HepG2 (cell line): ENCODE data around the gene SRP9. TPM values are rescaled to one million over a fixed set of nuclear protein-coding genes. Genes with fewer than 3 reads are reported as not detected.

Source experiments
- ARNT ChIP-seq: fragments of 450-650 bp; IDR thresholded peaks from 2 replicates; pipeline ENCODE4 v1.6.1; 2017
- CEBPB ChIP-seq: IDR thresholded peaks from 2 replicates; pipeline ENCODE4 v1.6.1; 2011; ENCODE audit warnings: low read depth, low read length, improper control_type of control experiment, borderline replicate concordance
- CREM ChIP-seq, 2 experiments: sonication (generic) in 1 of 2; formaldehyde crosslinking in 1 of 2; IDR thresholded peaks; 2 replicates each; pipeline versions ENCODE4 v1.4.0 to v1.6.1; 2016 to 2020; ENCODE audit warnings: antibody characterized with exemption in 1 of 2, mild to moderate bottlenecking in 1 of 2, missing genetic modification reagents in 1 of 2
- CSRNP1 ChIP-seq: sonication (generic); formaldehyde crosslinking; IDR thresholded peaks from 2 replicates; pipeline ENCODE4 v1.8.1; 2023; ENCODE audit warnings: mild to moderate bottlenecking, missing genetic modification reagents
- KLF12 ChIP-seq: sonication (generic); formaldehyde crosslinking; IDR thresholded peaks from 2 replicates; pipeline ENCODE4 v1.4.0; 2020; ENCODE audit warnings: missing genetic modification reagents, borderline replicate concordance
- MNT ChIP-seq: fragments of 450-650 bp; IDR thresholded peaks from 2 replicates; pipeline ENCODE4 v1.6.1; 2016
- MYNN ChIP-seq: sonication (generic); formaldehyde crosslinking; IDR thresholded peaks from 2 replicates; pipeline ENCODE4 v1.4.0; 2020; ENCODE audit warnings: mild to moderate bottlenecking, low read depth, missing genetic modification reagents
- NCOA2 ChIP-seq: sonication (generic); formaldehyde crosslinking; IDR thresholded peaks from 2 replicates; pipeline ENCODE4 v1.8.0; 2022; ENCODE audit warnings: inconsistent platforms
- RELA ChIP-seq: sonication (generic); formaldehyde crosslinking; IDR thresholded peaks from 2 replicates; pipeline ENCODE4 v1.4.0; 2020; ENCODE audit warnings: missing genetic modification reagents
- TEAD3 ChIP-seq: optimal IDR thresholded peaks from 2 replicates; pipeline ENCODE3; 2016; ENCODE audit warnings: borderline replicate concordance
- TIGD3 ChIP-seq: sonication (generic); formaldehyde crosslinking; IDR thresholded peaks from 2 replicates; pipeline ENCODE4 v1.5.1; 2020; ENCODE audit warnings: mild to moderate bottlenecking, missing genetic modification reagents, borderline replicate concordance
- ZNF609 ChIP-seq: sonication (generic); formaldehyde crosslinking; IDR thresholded peaks from 2 replicates; pipeline ENCODE4 v1.4.0; 2020; ENCODE audit warnings: mild to moderate bottlenecking, missing genetic modification reagents, borderline replicate concordance
- ZNF691 ChIP-seq: sonication (generic); formaldehyde crosslinking; IDR thresholded peaks from 2 replicates; pipeline ENCODE4 v1.4.0; 2020; ENCODE audit warnings: missing genetic modification reagents, low read depth, mild to moderate bottlenecking, borderline replicate concordance
- ZNF710 ChIP-seq: sonication (generic); formaldehyde crosslinking; IDR thresholded peaks from 2 replicates; pipeline ENCODE4 v1.5.0; 2020; ENCODE audit warnings: mild to moderate bottlenecking, missing genetic modification reagents, borderline replicate concordance
- ZNF792 ChIP-seq: IDR thresholded peaks from 2 replicates; pipeline ENCODE4 v1.6.1; 2016
- ZNF841 ChIP-seq: sonication (generic); formaldehyde crosslinking; IDR thresholded peaks from 2 replicates; pipeline ENCODE4 v1.8.1; 2023; ENCODE audit warnings: missing genetic modification reagents, borderline replicate concordance
- polyA plus RNA-seq, 8 experiments: library from polyadenylated mRNA; depleted of rRNA in 3 of 8; stranded (reverse) in 7 of 8; unstranded in 1 of 8; fragments of >200 nt; fragmentation: Illumina TruSeq in 4 of 8; extraction: Trizol in 4 of 8; gene quantifications; 2 replicates each; pipeline versions ENCODE4 v1.2.1 to v1.2.3, GENCODE V29; 2011 to 2016; ENCODE audit warnings: low read depth in 4 of 8, missing spikeins in 1 of 8, mixed read lengths in 1 of 8; ENCODE audit not compliant: insufficient read depth in 1 of 8
- total RNA-seq, 5 experiments: library from RNA; depleted of rRNA; stranded (reverse); fragments of >200 nt; fragmentation: Illumina TruSeq; extraction: Trizol; gene quantifications; 2 replicates each; pipeline ENCODE4 v1.2.3, GENCODE V29; 2016; ENCODE audit warnings: low read depth in 1 of 5

The SRP9 gene
- total and polyA plus RNA-seq, 2 of the 13 experiments (the other 11 are each of a cell fraction or from before 2014, with no cell fraction given), result 251 to 307 TPM

GRCh38 chr1:225768662-225769426 is 8.8 kb upstream of the SRP9 start (continued):
- no peak for TF ChIP-seq ZNF710 (CRISPR knock-in tag)
- no peak for TF ChIP-seq MNT
- 0 out of 2 replicates have a peak, but pooled peaks have one; percentile 35 for TF ChIP-seq ZNF691
- no peak for TF ChIP-seq KLF12 (CRISPR knock-in tag)
- TF ChIP-seq ARNT, result no peak
- TF ChIP-seq ZNF841, result no peak
- 0 out of 2 replicates have a peak, but pooled peaks have one; percentile 15 for TF ChIP-seq ZNF792
- no peak for TF ChIP-seq MYNN
- TF ChIP-seq RELA, result no peak
- peak; percentile 29; the same call in 1 of the 2 replicates for TF ChIP-seq ZNF609 (CRISPR knock-in tag)
- peak; percentile 53; the same call in 1 of the 2 replicates for TF ChIP-seq NCOA2 (CRISPR knock-in tag)
- 0 out of 2 replicates have a peak, but pooled peaks have one; percentile 16 for TF ChIP-seq CREM (IDR thresholded peaks at IDR 0.05)
- no peak for TF ChIP-seq CREM (CRISPR knock-in tag; IDR thresholded peaks at IDR 0.05)
- TF ChIP-seq TIGD3 (CRISPR knock-in tag), result no peak
- peak; percentile 98 for TF ChIP-seq CEBPB
- TF ChIP-seq CSRNP1 (CRISPR knock-in tag), result no peak
- peak; percentile 80 for TF ChIP-seq TEAD3
